Measurements from ENCODE around the gene ALG3.

ALG3 gene

GRCh38 chr3:184259878-184260723, 11.3 kb upstream of the ALG3 start:
- DNase-seq (ENCODE audit: low spot score): no peak

- no peak for DNase-seq (ENCODE audit: low spot score)
Measured at GRCh38 chr3:184259396-184259877, 10.7 kb upstream of the ALG3 start.

GRCh38 chr3:184258926-184259325, 10.2 kb upstream of the ALG3 start:
- DNase-seq (ENCODE audit: low spot score): no peak

GRCh38 chr3:184257083-184257915, 8.5 kb upstream of the ALG3 start:
- DNase-seq (ENCODE audit: low spot score): no peak

GRCh38 chr3:184255291-184256039, 6.7 kb upstream of the ALG3 start:
- no peak for DNase-seq (ENCODE audit: low spot score)

DNA sequence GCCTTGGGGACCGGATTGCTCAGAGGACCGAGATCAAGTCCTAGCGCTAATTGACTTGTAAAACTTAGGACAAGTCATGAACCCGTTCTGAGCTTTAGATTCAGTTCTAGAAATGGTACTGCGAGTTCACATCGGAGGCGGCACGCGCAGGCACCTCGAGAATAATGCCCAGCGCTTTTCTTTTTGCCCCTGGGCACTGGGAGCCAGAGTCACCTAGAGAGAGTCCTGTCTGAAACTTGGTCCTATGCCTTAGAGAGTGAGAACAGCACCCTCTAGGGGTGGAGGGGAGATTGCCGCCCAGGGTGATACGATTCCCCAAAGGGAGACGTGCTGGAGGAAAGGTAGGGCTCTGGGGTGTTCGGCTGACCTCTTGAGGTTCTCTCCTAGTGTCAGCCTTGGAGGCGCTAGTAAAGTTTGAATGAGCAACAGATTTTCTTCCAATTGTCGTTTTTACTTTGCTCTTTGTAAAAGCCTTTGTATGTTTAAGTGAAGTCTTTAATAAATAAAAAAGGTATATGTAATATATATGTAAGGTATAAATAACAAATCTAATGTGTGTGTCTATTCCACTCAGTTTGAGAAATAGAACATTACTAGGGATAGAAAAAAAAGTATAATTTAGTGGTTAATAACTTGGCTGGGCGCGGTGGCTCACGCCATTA, 1.5 kb upstream of the ALG3 start:
- DNase-seq (ENCODE audit: low spot score): peak; percentile 98

DNA sequence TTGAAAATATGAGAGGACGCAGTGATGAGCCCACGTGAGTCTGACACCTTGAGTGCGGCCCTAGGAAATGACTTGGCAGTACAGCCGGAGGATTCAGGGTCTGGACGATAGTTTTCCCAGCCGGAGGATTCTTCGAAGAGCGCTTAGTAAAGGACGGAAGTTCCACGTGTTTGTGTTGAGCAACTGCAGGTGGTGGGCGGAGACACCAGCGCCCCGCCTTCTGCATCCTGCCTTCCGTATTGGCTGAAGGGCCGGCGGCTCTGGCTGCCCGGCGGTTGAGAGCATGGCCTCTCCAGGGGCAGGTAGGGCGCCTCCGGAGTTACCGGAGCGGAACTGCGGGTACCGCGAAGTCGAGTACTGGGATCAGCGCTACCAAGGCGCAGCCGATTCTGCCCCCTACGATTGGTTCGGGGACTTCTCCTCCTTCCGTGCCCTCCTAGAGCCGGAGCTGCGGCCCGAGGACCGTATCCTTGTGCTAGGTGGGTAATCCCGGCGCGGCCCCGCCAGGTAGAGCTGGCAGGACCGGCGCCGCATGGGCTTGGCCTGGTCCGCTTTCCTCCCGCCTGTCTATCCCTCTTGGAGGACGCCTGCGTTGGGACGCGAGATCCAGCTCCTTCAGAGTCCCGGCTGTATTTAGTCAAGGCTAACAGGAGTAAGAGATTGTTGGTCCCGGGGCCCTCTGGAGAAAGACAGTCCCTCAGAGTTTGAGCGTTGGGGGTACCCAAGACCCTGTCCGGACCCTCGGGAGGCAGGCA, 827 bp upstream of the ALG3 start, which contains the start of gene EEF1AKMT4:
Gene EEF1AKMT4 (plus strand): TSS at position 261 of the 755 bp plus-strand sequence. CDS start 23 bp downstream, at position 284.
- DNase-seq (ENCODE audit: low spot score): peak; percentile 98

DNA sequence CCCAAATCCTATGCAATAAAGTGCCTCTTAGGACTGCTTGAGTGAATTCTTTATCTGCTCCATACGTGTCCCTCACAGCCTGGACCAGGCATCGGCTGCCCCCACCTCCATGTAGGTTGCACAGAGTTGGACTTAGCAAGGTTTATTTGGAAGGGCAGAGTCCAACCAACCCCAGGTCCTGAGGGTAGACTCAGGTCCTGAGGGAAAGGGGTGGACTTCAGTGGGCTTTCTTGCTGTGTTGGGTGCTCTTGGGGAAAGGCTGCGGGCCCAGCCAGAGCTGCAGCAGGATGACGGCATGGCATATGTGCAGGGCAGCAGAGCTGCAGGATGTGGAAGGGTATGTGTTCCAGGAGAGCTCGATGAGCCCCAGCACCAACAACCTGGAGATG, 6.5 kb downstream of the ALG3 start:
- no peak for DNase-seq (ENCODE audit: low spot score)

GRCh38 chr3:184241447-184242296, 7.1 kb downstream of the ALG3 start:
- DNase-seq (ENCODE audit: low spot score): peak; percentile 56

GRCh38 chr3:184241141-184241446, 7.7 kb downstream of the ALG3 start:
- DNase-seq (ENCODE audit: low spot score): no peak

DNA sequence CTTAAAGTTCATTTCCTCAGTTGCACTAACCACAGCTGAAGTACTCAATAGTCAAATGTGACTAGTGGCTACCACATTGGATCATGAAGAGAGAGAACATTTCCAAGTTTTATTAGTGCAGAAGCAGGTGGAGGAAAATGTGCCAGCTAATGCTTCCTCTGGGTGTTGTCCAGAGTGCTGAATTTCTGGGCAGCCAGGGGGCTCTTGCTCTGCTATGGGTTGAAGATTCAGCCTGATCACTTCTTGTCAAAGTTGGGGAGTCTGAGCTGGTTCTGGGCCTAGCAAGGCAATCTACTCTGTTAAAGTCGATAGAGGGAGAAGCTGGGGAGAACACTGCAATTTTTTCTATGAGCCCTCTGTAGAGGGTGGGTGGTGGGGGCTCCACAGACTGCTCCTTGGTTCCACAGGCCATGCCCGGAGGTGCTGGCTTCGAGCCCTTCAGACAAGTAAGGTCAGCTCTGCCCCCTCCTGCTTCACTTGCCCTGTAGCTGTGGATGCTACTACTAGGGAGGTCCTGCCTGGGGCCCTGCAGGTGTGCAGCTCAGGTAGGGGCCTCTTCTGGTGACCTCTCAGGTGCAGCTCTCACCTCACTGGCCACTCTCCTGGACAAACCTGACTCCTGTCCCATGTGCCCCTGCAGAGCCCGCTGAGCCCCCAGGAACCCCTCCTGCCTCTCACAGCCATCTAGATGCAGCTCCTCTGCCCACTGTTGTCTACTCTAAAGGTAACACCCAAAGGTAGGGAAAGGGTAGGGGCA, 8.2 kb downstream of the ALG3 start:
- DNase-seq (ENCODE audit: low spot score): peak; percentile 57

GRCh38 chr3:184239708-184240107, 9.1 kb downstream of the ALG3 start:
- DNase-seq (ENCODE audit: low spot score): no peak

- no peak for DNase-seq (ENCODE audit: low spot score)
Measured at GRCh38 chr3:184239221-184239620, 9.5 kb downstream of the ALG3 start.

GRCh38 chr3:184238246-184238818, 10.4 kb downstream of the ALG3 start:
- DNase-seq (ENCODE audit: low spot score): no peak

DNA sequence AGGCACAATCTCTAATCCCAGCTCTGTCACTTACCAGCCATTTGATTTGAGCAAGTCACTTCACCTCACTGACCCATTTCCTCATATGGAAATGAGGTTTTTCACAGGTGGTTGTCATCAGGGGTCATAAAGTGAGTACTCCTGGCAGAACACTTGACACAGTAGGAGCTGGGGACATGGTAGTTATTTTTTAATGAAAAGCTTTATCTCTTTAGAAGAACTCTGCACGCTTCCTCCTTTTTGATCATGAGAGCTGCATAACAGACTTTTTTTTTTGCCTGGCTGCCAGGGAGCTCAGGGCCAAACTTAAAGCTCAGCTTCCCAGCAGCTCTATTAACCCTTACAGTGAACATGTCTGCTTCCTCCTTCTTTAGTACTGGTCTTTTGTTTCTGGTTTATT, 11.0 kb downstream of the ALG3 start:
- DNase-seq (ENCODE audit: low spot score): no peak

DNA sequence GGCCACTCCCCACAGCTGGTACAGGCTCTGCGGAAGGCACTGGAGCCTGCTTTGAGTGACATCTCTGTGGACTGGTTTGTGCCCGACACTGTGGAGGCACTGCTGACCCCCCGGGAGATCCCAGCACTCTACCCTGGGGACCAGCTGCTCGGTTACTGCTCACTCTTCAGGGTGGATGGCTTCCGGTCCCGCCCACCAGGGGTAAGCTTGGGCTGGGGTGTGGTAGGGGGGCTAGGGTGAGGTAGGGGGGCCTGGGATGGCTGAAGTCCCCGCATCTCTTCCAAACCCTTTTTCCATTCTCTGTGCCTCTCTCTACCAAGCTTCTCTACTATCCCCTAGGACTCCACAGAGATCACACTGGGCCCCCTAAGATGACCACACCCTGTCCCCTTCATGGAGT, 11.6 kb downstream of the ALG3 start:
- no peak for DNase-seq (ENCODE audit: low spot score)

GRCh38 chr3:184236636-184237035, 12.1 kb downstream of the ALG3 start:
- DNase-seq (ENCODE audit: low spot score): no peak

- DNase-seq (ENCODE audit: low spot score): no peak
Measured at GRCh38 chr3:184236033-184236410, 12.7 kb downstream of the ALG3 start.
